ENCODE data around the gene CRAMP1.

GRCh38 chr16:1572673-1573072 is 39.5 kb upstream of the CRAMP1 start:
- TF ChIP-seq TCF7L2 (IDR thresholded peaks at IDR 0.05; ENCODE audit: low read depth, low read length) (no peak), CTCF (IDR thresholded peaks at IDR 0.05) (no peak), SIN3A (IDR thresholded peaks at IDR 0.05; ENCODE audit: borderline replicate concordance, insufficient read depth, low read depth, low read length) (no peak), REST (IDR thresholded peaks at IDR 0.05; ENCODE audit: insufficient read depth in 1 of 2, low read depth in 2 of 2, low read length in 1 of 2) (no peak), POLR2AphosphoS5 (IDR thresholded peaks at IDR 0.05; ENCODE audit: low read depth, low read length) (no peak)
